Measurements from ENCODE around the gene CDH13.

Gene CDH13

DNA sequence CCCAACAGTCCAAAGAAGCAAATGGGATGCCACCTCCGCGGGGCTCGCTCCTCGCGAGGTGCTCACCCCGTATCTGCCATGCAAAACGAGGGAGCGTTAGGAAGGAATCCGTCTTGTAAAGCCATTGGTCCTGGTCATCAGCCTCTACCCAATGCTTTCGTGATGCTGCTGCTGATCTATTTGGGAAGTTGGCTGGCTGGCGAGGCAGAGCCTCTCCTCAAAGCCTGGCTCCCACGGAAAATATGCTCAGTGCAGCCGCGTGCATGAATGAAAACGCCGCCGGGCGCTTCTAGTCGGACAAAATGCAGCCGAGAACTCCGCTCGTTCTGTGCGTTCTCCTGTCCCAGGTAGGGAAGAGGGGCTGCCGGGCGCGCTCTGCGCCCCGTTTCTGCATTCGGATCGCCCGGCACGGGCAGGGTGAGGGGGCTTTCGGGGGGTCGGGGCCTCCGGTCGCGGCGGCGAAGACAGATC, at the start of gene CDH13:
Gene CDH13 (plus strand): TSS at position 179 of the 471 bp plus-strand sequence.
- no peak for DNase-seq

DNA sequence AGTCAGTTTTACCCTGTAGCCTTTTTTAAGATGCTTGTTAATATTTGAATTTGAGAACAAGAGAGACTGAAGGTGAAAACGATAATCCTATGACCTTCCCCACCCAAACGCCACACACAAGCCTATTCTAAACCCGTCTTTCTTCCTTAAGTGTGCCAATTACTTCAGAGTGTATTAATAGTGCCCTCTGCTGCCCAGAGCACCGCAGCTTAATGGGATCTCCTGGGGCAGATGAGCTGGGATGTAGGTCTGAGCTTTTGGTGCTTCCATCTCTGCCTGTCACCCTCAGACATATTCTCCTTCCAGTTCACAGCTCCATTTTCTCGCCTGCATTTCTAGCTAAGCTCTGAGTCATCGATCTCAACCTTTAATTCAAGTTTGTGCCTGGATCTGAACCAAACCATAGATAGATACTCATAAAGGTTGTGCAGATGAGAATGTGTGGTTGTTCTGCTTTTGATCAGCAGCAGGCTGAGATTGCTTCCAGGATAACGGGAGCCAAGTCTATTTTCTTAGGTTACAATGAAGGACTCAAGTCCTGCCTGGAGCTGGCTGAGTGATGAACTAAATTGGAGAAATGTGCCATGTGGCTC, 46.4 kb upstream of the CDH13 start:
- DNase-seq: peak; percentile 31

DNA sequence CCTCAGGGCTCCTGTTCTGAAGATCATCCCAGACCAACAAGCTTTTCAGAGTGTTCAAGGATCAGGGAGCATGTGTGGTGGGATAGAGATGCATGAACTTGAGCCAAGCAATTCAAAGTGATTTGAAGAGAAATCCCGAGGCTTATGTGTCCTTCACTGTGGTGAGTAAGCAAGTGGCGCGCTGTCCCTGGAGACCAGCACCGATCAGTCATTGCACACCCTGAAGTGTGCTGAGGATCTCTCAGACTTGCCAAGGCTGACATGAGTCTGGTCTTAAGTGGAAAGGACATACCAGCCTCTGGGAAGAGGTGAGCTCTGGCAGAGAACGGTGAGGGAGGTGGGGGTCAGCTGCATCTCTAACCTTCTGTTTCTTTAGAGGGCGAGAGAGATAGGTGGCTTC, 43.8 kb upstream of the CDH13 start:
- no peak for DNase-seq

DNA sequence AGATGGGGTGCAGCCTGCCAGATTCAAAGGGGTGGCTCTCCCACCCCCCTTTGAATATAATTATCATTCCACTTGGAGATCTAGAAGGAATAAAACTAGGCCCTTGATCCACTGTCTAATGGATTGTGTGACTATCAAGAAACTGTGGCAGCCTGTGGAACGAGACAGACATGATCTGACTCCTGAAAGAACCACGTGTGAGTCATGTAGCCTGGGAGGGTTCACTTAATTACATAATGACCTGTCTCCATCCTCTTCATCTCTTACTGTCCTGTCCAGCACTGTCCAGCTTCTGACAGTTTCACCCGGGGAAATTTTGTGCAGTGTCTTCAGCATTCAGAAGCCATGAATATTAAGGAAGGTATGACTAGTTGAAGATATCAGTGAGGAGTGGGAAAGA, 43.3 kb upstream of the CDH13 start:
- no peak for DNase-seq

DNA sequence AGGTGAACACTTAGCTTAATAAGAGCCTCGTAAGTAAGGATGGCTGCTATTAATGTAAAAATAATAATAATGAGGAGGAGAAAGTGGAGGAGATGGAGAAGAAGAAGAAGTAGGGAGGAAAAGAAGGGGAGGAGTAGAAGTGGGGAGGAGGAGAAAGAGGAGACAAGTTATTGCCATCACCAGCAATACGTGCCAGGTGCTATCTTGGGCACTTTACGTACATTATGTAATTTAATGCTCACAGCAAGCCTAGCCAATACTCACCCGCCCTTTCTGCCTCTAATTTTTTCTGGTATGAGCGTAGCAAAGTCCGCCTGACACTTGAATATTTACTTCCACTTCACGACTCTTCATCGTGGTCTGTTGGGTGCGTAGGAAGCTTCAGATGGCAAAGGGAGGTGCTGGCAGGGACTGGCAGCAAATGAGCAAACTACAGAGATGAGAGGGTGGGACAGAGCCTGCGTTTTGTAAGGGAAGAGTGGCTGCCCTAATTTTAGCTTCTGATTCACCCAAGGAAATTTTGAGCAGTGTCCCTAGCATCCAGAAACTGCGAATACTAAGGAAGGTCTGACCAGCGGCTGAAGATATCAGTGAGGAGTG, 42.1 kb upstream of the CDH13 start:
- peak; percentile 49 for DNase-seq

DNA sequence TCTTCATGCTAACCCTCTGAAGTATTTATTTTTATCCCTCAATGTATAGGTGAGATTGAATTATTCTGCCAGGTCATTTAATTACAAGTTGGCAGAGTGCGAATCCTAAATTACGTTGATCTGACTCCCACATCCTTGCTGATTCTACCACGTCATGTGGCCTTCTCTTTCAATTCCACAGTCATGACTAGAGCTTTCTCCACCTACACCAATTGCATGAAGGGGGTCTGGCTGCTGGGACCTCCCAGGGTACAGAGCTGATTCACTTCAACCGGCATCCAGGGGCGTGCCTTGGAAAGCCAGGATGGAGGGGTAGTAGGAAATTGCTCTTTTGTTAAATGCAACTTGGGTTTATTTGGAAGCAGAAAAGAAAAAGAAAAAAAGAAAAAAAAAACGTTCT, 41.1 kb upstream of the CDH13 start:
- DNase-seq: no peak

DNA sequence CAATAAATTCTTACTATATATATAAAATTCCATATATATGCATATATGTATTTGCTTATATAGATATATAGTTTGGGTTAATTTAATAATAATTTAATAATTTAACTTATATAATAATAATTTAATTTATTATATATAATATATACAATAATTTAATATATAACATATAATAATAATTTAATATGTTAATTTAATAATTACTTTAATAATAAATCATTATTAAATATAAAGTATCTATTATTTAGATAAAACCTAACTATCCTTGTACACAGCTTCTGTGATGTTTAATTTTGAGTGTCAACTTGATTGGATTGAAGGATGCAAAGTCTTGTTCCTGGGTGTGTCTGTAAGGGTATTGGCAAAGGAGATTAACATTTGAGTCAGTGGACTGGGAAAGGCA, 40.6 kb upstream of the CDH13 start:
- no peak for DNase-seq

DNA sequence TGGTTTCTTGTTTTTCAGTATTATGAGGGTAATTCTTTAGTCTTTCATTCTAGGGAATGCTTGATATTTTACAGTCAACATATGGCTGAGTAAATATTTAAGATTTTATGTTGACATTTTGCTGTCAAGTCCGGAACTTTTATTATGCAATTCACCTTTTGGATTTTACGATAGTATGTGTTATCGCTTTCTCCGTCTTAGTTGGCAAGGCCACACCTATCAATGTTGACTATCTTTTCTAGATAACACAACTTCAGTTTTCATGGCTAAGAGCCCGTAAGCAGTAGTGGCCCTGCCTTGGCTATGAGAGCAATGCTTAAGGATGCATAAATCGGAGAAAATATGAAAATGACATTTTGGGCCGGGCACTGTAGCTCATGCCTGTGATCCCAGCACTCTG, 39.5 kb upstream of the CDH13 start:
- no peak for DNase-seq

- no peak for DNase-seq
Measured at GRCh38 chr16:82589407-82589806, 37.4 kb upstream of the CDH13 start.

DNA sequence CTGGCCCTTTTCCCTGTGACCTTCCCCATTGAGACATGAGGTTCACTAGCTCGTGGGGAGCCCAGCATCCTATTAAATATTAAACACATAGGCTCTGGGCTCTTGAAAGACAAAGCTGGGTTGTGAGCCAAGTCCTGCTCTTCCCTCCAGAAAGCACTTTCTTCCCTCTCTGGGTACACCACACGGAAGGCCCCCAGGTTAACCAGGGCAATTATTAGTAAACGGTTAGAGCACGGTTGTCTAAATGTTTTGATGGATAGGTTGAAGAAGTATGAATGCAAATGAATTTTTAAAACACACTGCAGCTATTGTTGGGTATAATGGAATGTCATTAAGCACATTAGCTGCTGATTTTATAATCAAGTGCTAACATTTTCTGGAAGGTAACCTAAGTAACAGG, 32.7 kb upstream of the CDH13 start:
- DNase-seq: peak; percentile 35

- no peak for DNase-seq
Measured at GRCh38 chr16:82598771-82599170, 28.0 kb upstream of the CDH13 start.

DNA sequence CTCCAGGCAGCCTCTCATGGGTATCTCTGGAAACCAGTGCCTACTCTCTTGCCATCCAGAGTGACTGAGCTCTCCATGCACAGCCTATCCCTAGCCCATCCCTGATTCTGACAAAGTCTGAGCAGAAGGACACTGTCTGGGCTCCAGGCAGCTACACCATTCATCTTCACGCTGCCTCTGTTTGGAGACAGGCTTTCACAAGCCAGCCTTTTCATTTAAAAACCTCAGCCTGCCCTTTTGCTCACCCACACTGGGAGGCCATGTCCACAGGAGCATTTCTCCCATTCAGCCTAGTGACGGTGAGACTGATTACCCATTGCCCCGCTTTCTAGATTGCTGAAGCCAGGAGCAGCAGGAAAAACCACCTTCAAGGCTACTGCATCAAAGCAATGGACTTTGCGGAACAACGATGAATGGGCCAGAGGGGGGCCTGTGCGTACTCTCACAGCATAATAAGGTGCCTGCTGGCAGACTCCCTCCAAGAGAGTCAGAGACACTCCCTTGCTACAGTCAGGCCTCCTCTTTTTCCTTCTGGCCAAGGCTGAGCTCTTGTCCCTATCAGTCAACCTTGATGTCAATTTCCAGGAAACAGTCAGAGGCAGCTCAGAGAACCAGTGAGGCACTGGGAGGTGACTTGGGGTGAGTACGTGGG, 24.7 kb upstream of the CDH13 start:
- no peak for DNase-seq

- DNase-seq: no peak
Measured at GRCh38 chr16:82603784-82604411, 22.9 kb upstream of the CDH13 start.

DNA sequence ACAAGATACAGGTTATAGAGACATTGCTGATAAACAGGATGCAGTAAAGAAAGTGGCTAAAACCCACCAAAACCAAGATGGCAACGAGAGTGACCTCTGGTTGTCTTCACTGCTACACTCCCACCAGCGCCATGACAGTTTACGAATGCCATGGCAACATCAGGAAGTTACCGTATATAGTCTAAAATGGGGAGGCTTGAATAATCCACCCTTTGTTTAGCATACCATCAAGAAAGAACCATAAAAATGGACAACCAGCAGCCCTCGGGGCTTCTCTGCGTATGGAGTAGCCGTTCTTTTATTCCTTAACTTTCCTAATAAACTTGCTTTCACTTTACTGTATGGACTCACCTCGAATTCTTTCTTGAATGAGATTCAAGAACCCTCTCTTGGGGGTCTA, 21.7 kb upstream of the CDH13 start:
- no peak for DNase-seq

GRCh38 chr16:82605863-82606620, 20.7 kb upstream of the CDH13 start:
- no peak for DNase-seq

GRCh38 chr16:82609140-82609539, 17.6 kb upstream of the CDH13 start:
- DNase-seq: no peak

- no peak for DNase-seq
Measured at GRCh38 chr16:82612263-82612662, 14.5 kb upstream of the CDH13 start.

GRCh38 chr16:82616356-82616755, 10.4 kb upstream of the CDH13 start:
- no peak for DNase-seq

DNA sequence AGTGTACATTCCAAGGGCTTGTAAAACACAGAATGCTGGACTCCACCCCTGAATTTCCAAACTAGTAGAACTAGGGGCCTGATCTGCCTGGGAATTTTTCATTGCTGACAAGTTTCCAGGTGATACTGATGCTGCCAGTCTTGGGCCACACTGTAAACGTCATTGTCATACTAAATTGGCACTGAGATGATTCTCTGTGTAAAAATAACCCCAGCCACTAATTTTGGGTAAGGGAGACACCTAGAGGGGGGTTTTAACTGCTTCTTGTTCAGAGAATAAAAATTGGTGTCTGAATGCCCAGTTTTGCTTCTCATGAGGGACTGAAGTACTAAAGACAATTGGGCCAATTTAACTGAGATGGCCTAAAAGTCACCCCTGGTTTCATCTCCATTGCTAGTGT, 5.0 kb upstream of the CDH13 start:
- peak; percentile 9 for DNase-seq

GRCh38 chr16:82623241-82623640, 3.5 kb upstream of the CDH13 start:
- DNase-seq: no peak

DNA sequence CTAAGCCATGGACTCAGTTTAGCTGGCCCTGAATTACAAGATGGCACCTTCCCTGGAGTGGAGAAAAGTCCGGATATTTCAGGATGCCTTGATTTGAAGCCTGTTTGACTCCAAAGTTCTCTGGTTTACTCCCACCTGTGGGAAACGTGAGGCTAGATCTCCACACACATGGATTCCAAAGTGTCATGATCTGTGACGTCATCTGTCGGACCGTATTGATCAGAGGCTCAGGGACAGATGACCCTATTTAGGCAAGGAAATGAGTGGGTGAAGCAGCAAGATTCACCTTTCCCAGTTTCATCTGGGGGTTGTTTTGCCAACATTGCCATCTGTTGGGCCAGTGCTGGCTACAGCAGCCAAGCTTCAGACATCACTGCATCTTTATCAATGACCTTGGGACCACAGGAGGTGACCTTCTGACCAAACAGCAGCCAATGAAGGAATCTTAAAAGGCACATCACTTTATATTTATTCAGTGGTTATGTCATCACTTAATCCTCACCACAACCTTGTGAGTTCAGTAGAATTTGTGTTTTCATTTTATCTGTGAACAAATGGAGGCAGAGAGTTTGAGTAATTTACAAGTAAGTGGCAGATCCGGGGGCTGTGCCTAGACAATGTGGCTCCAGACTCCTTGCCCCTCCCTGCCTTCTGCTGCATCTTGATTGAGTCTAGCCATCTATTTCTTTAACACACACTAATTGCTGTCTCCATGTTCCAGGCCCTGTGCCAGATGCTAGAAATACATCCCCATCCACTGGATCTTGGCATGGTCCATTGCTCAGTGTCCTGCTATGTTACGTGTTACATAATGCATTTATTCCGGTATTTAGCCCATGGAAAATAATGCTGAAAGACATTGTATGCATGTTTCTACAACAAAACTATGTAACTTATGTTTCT, 1.5 kb upstream of the CDH13 start:
- DNase-seq: no peak

GRCh38 chr16:82628088-82628423, 1.3 kb downstream of the CDH13 start:
- DNase-seq: no peak

Data from NCI-H1105 treated with DMSO at 0.1 percent for 48 hours (cell line).